Transverse colon (tissue), 4 donors: ENCODE results near the gene THADA.

Experiments
- CTCF ChIP-seq, 5 experiments: fragments of 200-600 bp in 3 of 5; fragments of 450-650 bp in 2 of 5; sonication (generic) in 3 of 5; IDR thresholded peaks; 1 replicate in 2 of 5; 2 replicates in 3 of 5; pipeline ENCODE4 v1.5.1; 2016 to 2017; ENCODE audit warnings: antibody characterized with exemption in 5 of 5, inconsistent platforms in 3 of 5, mild to moderate bottlenecking in 2 of 5, moderate library complexity in 1 of 5
- EP300 ChIP-seq: sonication (generic); formaldehyde crosslinking; IDR thresholded peaks from one replicate; pipeline ENCODE4 v1.6.1; 2017; ENCODE audit warnings: antibody characterized with exemption, low read depth
- POLR2AphosphoS5 ChIP-seq, 3 donors: sonication (generic); formaldehyde crosslinking; IDR thresholded peaks; one replicate each; pipeline ENCODE4 v1.6.1; 2016; ENCODE audit warnings: antibody characterized with exemption in 3 of 3

GRCh38 chr2:43473767-43474166 lies 122.1 kb downstream of the THADA start:
- TF ChIP-seq EP300 (no peak), POLR2AphosphoS5 (IDR thresholded peaks at IDR 0.05) (no peak), CTCF (IDR thresholded peaks at IDR 0.05) (no peak)
